Keratinocyte (primary cell): ENCODE results near the gene SELENOO. TPM values are rescaled to one million over a fixed set of nuclear protein-coding genes. Genes with fewer than 3 reads are reported as not detected.

Experiments used
- DNase-seq: peaks from one replicate; pipeline ENCODE4 v3.0.0-alpha.2; 2011; ENCODE audit warnings: low read depth, missing footprints, low spot score
- FAIRE-seq: peaks from 2 replicates; lab custom pipeline; 2011; peaks lifted over from hg19 to GRCh38; lab: Jason Lieb, UNC
- H2AFZ ChIP-seq: 2 replicates; pipeline ENCODE4 v1.6.0; 2012; ENCODE audit warnings: low read length, control low read depth, inconsistent platforms; ENCODE audit not compliant: control insufficient read depth
- H3K27ac ChIP-seq: 2 replicates; pipeline ENCODE4 v1.5.1; 2011; ENCODE audit warnings: low read length; ENCODE audit not compliant: control insufficient read depth, insufficient read depth
- H3K27me3 ChIP-seq: 3 replicates; pipeline ENCODE4 v1.6.0; 2011; ENCODE audit warnings: low read length; ENCODE audit not compliant: control insufficient read depth, insufficient read depth; ENCODE audit errors: extremely low read depth
- H3K36me3 ChIP-seq, 2 experiments: 2 replicates in 1 of 2; 3 replicates in 1 of 2; pipeline ENCODE4 v1.5.1; 2011; ENCODE audit warnings: low read length in 2 of 2, mild to moderate bottlenecking in 1 of 2; ENCODE audit not compliant: control insufficient read depth in 2 of 2, insufficient read depth in 2 of 2; ENCODE audit errors: extremely low read depth in 1 of 2
- H3K4me1 ChIP-seq: 3 replicates; pipeline ENCODE4 v1.5.1; 2011; ENCODE audit warnings: low read length; ENCODE audit not compliant: control insufficient read depth, insufficient read depth; ENCODE audit errors: extremely low read depth
- H3K4me2 ChIP-seq: 3 replicates; pipeline ENCODE4 v1.6.0; 2011; ENCODE audit warnings: low read depth, low read length; ENCODE audit not compliant: control insufficient read depth, insufficient read depth; ENCODE audit errors: extremely low read depth
- H3K4me3 ChIP-seq, 3 experiments: fragments of 200-600 bp in 1 of 3; sonication (generic) in 1 of 3; 2 replicates in 2 of 3; 3 replicates in 1 of 3; pipeline ENCODE4 v1.5.1; 2011 to 2016; ENCODE audit warnings: low read length in 3 of 3, mild to moderate bottlenecking in 3 of 3, control low read depth in 2 of 3, inconsistent platforms in 1 of 3, low read depth in 1 of 3, mixed read lengths in 1 of 3, mixed run types in 1 of 3, moderate library complexity in 1 of 3; ENCODE audit not compliant: control insufficient read depth in 2 of 3, insufficient read depth in 2 of 3; ENCODE audit errors: extremely low read depth in 1 of 3
- H3K79me2 ChIP-seq: 2 replicates; pipeline ENCODE4 v1.6.0; 2012; ENCODE audit warnings: low read length; ENCODE audit not compliant: control insufficient read depth, insufficient read depth
- H3K9ac ChIP-seq: 3 replicates; pipeline ENCODE4 v1.6.0; 2011; ENCODE audit warnings: low read length; ENCODE audit not compliant: control insufficient read depth, insufficient read depth; ENCODE audit errors: extremely low read depth
- H3K9me1 ChIP-seq: 3 replicates; pipeline ENCODE4 v1.6.0; 2011; ENCODE audit warnings: low read length; ENCODE audit not compliant: control insufficient read depth, insufficient read depth; ENCODE audit errors: extremely low read depth
- H3K9me3 ChIP-seq: 2 replicates; pipeline ENCODE4 v1.5.1; 2012; ENCODE audit warnings: low read depth, low read length; ENCODE audit not compliant: control insufficient read depth
- H4K20me1 ChIP-seq: 3 replicates; pipeline ENCODE4 v1.6.0; 2011; ENCODE audit warnings: low read length; ENCODE audit not compliant: control insufficient read depth, insufficient read depth; ENCODE audit errors: extremely low read depth
- CTCF ChIP-seq, 3 experiments: IDR thresholded peaks in 1 of 3; conservative IDR thresholded peaks in 1 of 3; optimal IDR thresholded peaks in 1 of 3; 2 replicates in 2 of 3; 3 replicates in 1 of 3; pipeline versions ENCODE3 to v1.5.1; 2011; ENCODE audit warnings: low read length in 3 of 3, mild to moderate bottlenecking in 3 of 3, moderate library complexity in 2 of 3, control low read depth in 1 of 3, inconsistent platforms in 1 of 3; ENCODE audit not compliant: insufficient read depth in 2 of 3; ENCODE audit errors: extremely low read depth in 1 of 3
- EZH2 ChIP-seq: IDR thresholded peaks from one replicate; pipeline ENCODE4 v1.6.1; 2012; ENCODE audit warnings: inconsistent platforms, mild to moderate bottlenecking, low read length, moderate library complexity
- dilution Hi-C: fragments of 300-500 bp; cut with MboI; formaldehyde crosslinking; loops from one replicate; pipeline ENCODE4 v1.7.0; 2020; ENCODE audit warnings: low sequenced_read_pairs; ENCODE audit not compliant: extremely low pct_ligation_motif_present
- polyA plus RNA-seq, 5 experiments: library from polyadenylated mRNA; depleted of rRNA in 3 of 5; stranded (reverse) in 3 of 5; stranded (forward) in 1 of 5; unstranded in 1 of 5; fragments of >200 nt; gene quantifications; 1 replicate in 1 of 5; 2 replicates in 3 of 5; 3 replicates in 1 of 5; pipeline versions ENCODE4 v1.2.1 to v1.2.3, GENCODE V29; 2011 to 2012; ENCODE audit warnings: missing spikeins in 2 of 5, low read depth in 1 of 5, low replicate concordance in 1 of 5

The SELENOO gene
- polyA plus RNA-seq, 1 donor (not counting 4 experiments of a cell fraction or from before 2014, with no cell fraction given): 14.4 TPM

GRCh38 chr22:50210378-50211139 lies 9.7 kb downstream of the SELENOO start:
- no peak overlapping the region for H3K4me2 ChIP-seq
- dilution Hi-C loops: no loop called here
- no peak overlapping the region for H2AFZ ChIP-seq
- H3K27me3 ChIP-seq: no peaks in the 10 kb centered on the region
- no peak overlapping the region for H3K4me3 ChIP-seq
- no peak for TF ChIP-seq CTCF (optimal IDR thresholded peaks at IDR 0.05 in 1 of 3, IDR thresholded peaks at IDR 0.05 in 1 of 3, conservative IDR thresholded peaks at IDR 0.05 in 1 of 3; ENCODE audit: extremely low read depth in 1 of 3, insufficient read depth in 2 of 3, low read length in 3 of 3)
- TF ChIP-seq EZH2: no peak
- H3K36me3 ChIP-seq: peaks cover 26 to 36% of the 10 kb centered on the region in 2 experiments
- H3K27ac ChIP-seq: no peak overlapping the region
- FAIRE-seq (no peak), DNase-seq (no peak)
- H3K9me1 ChIP-seq: peaks cover 2% of the 10 kb centered on the region
- H3K9me3 ChIP-seq: no peaks in the 10 kb centered on the region
- H3K4me1 ChIP-seq: peaks cover 6% of the 10 kb centered on the region
- no peak overlapping the region for H3K9ac ChIP-seq
- H4K20me1 ChIP-seq: peaks cover 10% of the 10 kb centered on the region
- peaks cover 32% of the 10 kb centered on the region for H3K79me2 ChIP-seq

GRCh38 chr22:50211147-50211546 lies 10.3 kb downstream of the SELENOO start:
- no peak for DNase-seq
- H3K36me3 ChIP-seq: peaks cover 25 to 37% of the 10 kb centered on the region in 2 experiments

More at GRCh38 chr22:50211147-50211546, 10.3 kb downstream of the SELENOO start:
- H3K27ac ChIP-seq: no peak overlapping the region
- peaks cover 30% of the 10 kb centered on the region for H3K79me2 ChIP-seq
- no peaks in the 10 kb centered on the region for H3K27me3 ChIP-seq
- no peak overlapping the region for H3K9ac ChIP-seq
- dilution Hi-C loops: no loop called here
- H3K4me2 ChIP-seq: no peak overlapping the region
- peaks cover 6% of the 10 kb centered on the region for H3K4me1 ChIP-seq
- TF ChIP-seq EZH2 (no peak), CTCF (optimal IDR thresholded peaks at IDR 0.05 in 1 of 3, IDR thresholded peaks at IDR 0.05 in 1 of 3, conservative IDR thresholded peaks at IDR 0.05 in 1 of 3; ENCODE audit: extremely low read depth in 1 of 3, insufficient read depth in 2 of 3, low read length in 3 of 3) (no peak)
- no peak overlapping the region for H3K4me3 ChIP-seq
- peaks cover 10% of the 10 kb centered on the region for H4K20me1 ChIP-seq
- no peak overlapping the region for H2AFZ ChIP-seq
- FAIRE-seq: peak; percentile 65
- peaks cover 2% of the 10 kb centered on the region for H3K9me1 ChIP-seq
- H3K9me3 ChIP-seq: no peaks in the 10 kb centered on the region
